CD14-positive monocyte (primary cell): ENCODE results near the gene CHMP4A. TPM values are rescaled to one million over a fixed set of nuclear protein-coding genes. Genes with fewer than 3 reads are reported as not detected.

Experiments
- DNase-seq, 3 donors: peaks; one replicate each; pipeline ENCODE4 v3.0.0-alpha.2; 2011 to 2022
- H2AFZ ChIP-seq: 2 replicates; pipeline ENCODE4 v1.6.0; 2012; ENCODE audit warnings: mild to moderate bottlenecking, low read depth, low read length, inconsistent platforms; ENCODE audit not compliant: insufficient read depth, poor library complexity, severe bottlenecking
- H3K27ac ChIP-seq, 2 donors: 1 replicate in 1 of 2; 2 replicates in 1 of 2; pipeline ENCODE4 v1.5.1; 2012 to 2013; ENCODE audit warnings: low read length in 2 of 2, control low read depth in 1 of 2, inconsistent platforms in 1 of 2, low read depth in 1 of 2, mild to moderate bottlenecking in 1 of 2
- H3K27me3 ChIP-seq, 2 donors: one replicate each; pipeline versions ENCODE4 v1.6.0 to v1.6.1; 2011 to 2013; ENCODE audit warnings: low read length in 2 of 2; ENCODE audit not compliant: control insufficient read depth in 2 of 2, insufficient read depth in 2 of 2
- H3K36me3 ChIP-seq, 2 donors: replicated peaks in 1 of 2; 1 replicate in 1 of 2; 2 replicates in 1 of 2; pipeline versions ENCODE4 v1.5.1 to v1.6.1; 2012 to 2013; ENCODE audit warnings: low read length in 2 of 2, control low read depth in 1 of 2, inconsistent platforms in 1 of 2, mild to moderate bottlenecking in 1 of 2; ENCODE audit not compliant: insufficient read depth in 2 of 2, control insufficient read depth in 1 of 2
- H3K4me1 ChIP-seq, 2 donors: 1 replicate in 1 of 2; 2 replicates in 1 of 2; pipeline versions ENCODE4 v1.5.1 to v1.6.1; 2012 to 2013; ENCODE audit warnings: low read length in 2 of 2, control low read depth in 1 of 2, inconsistent platforms in 1 of 2, mild to moderate bottlenecking in 1 of 2, moderate library complexity in 1 of 2; ENCODE audit not compliant: insufficient read depth in 2 of 2, control insufficient read depth in 1 of 2
- H3K4me2 ChIP-seq: replicated peaks from 2 replicates; pipeline ENCODE3; 2012; ENCODE audit warnings: low read length, moderate library complexity, mild to moderate bottlenecking; ENCODE audit not compliant: poor library complexity, severe bottlenecking; ENCODE audit errors: extremely low read depth
- H3K4me3 ChIP-seq, 3 experiments: fragments of 200-600 bp in 1 of 3; sonication (generic) in 1 of 3; replicated peaks in 1 of 3; 1 replicate in 2 of 3; 2 replicates in 1 of 3; pipeline ENCODE4 v1.5.1; 2011 to 2013; ENCODE audit warnings: low read length in 3 of 3, mild to moderate bottlenecking in 3 of 3, control low read depth in 2 of 3, low read depth in 2 of 3, inconsistent platforms in 1 of 3, moderate library complexity in 1 of 3
- H3K79me2 ChIP-seq: 2 replicates; pipeline ENCODE4 v1.6.0; 2012; ENCODE audit warnings: mild to moderate bottlenecking, control low read depth, inconsistent platforms, low read length, moderate library complexity; ENCODE audit not compliant: insufficient read depth
- H3K9ac ChIP-seq: 2 replicates; pipeline ENCODE4 v1.6.0; 2017; ENCODE audit warnings: low read length, mild to moderate bottlenecking; ENCODE audit not compliant: insufficient read depth, poor library complexity, severe bottlenecking
- H3K9me3 ChIP-seq, 2 donors: replicated peaks in 1 of 2; 1 replicate in 1 of 2; 2 replicates in 1 of 2; pipeline versions ENCODE4 v1.5.1 to v1.6.1; 2012 to 2013; ENCODE audit warnings: low read length in 2 of 2, control low read depth in 1 of 2; ENCODE audit not compliant: control insufficient read depth in 1 of 2, insufficient read depth in 1 of 2
- H4K20me1 ChIP-seq: 2 replicates; pipeline ENCODE4 v1.6.0; 2012; ENCODE audit warnings: mild to moderate bottlenecking, low read length, control low read depth, moderate library complexity; ENCODE audit not compliant: insufficient read depth
- H3K27ac Mint-ChIP-seq, 7 donors: one replicate each; pipeline ENCODE4 v1.8.0; 2020; ENCODE audit warnings: mild to moderate bottlenecking in 7 of 7, mixed read lengths in 7 of 7, moderate library complexity in 6 of 7, inconsistent platforms in 2 of 7
- H3K27me3 Mint-ChIP-seq, 3 donors: one replicate each; pipeline ENCODE4 v1.8.0; 2021 to 2022; ENCODE audit warnings: low read depth in 3 of 3, mild to moderate bottlenecking in 3 of 3, mixed read lengths in 3 of 3, moderate library complexity in 3 of 3, inconsistent platforms in 1 of 3
- H3K36me3 Mint-ChIP-seq, 2 donors: one replicate each; pipeline ENCODE4 v1.8.0; 2020; ENCODE audit warnings: mixed read lengths in 2 of 2, inconsistent platforms in 1 of 2, mild to moderate bottlenecking in 1 of 2
- H3K4me1 Mint-ChIP-seq: one replicate; pipeline ENCODE4 v1.8.0; 2020; ENCODE audit warnings: mild to moderate bottlenecking, mixed read lengths
- H3K4me3 Mint-ChIP-seq, 2 donors: one replicate each; pipeline ENCODE4 v1.8.0; 2020; ENCODE audit warnings: mild to moderate bottlenecking in 2 of 2, mixed read lengths in 2 of 2, moderate library complexity in 1 of 2
- H3K9me3 Mint-ChIP-seq, 7 donors: one replicate each; pipeline ENCODE4 v1.8.0; 2020 to 2022; ENCODE audit warnings: mixed read lengths in 7 of 7, mild to moderate bottlenecking in 6 of 7, moderate library complexity in 6 of 7, inconsistent platforms in 2 of 7
- WGBS: methylation state at CpG from one replicate; pipeline ENCODE4 v1.1.5; 2013; ENCODE audit warnings: missing lambda C conversion rate; ENCODE audit not compliant: insufficient coverage; 5-methylcytosine and 5-hydroxymethylcytosine counted together
- intact Hi-C, 2 donors: fragments of 100-400 bp; cut with micrococcal nuclease; formaldehyde crosslinking; loops; one replicate each; pipeline versions ENCODE4 v1.15.0 to v1.15.1; 2023
- polyA plus RNA-seq, 3 donors: library from polyadenylated mRNA; depleted of rRNA in 1 of 3; unstranded in 2 of 3; stranded (reverse) in 1 of 3; fragments of 300-500 nt in 2 of 3; fragments of >200 nt in 1 of 3; fragmentation: Illumina TruSeq in 2 of 3; gene quantifications; 1 replicate in 2 of 3; 2 replicates in 1 of 3; pipeline ENCODE4 v1.2.3, GENCODE V29; 2012 to 2021
- TF ChIP-seq, protein P1 (sequence below): fragments of 200-600 bp; IDR thresholded peaks from one replicate; pipeline ENCODE4 v1.8.0; 2022; ENCODE audit warnings: antibody characterized with exemption, mild to moderate bottlenecking

Gene CHMP4A
- polyA plus RNA-seq, 3 donors = 99.0 to 128 (median 102) TPM

GRCh38 chr14:24189059-24189375, 24.3 kb downstream of the CHMP4A start:
- H3K27ac ChIP-seq = peak overlapping the region in 1 of 2 donors; percentile 40
- peaks cover 0 to 3% (median 0%) of the 10 kb centered on the region in 3 donors for H3K27me3 Mint-ChIP-seq
- peaks cover 30% of the 10 kb centered on the region for H3K4me1 Mint-ChIP-seq
- WGBS = no CpG with 5 or more reads among the region's 3 CpGs
- H3K27ac Mint-ChIP-seq = peak overlapping the region in 6 of 7 donors; percentile 28 to 91 (median 80)
- peaks cover 21 to 57% of the 10 kb centered on the region in 2 donors for H3K36me3 ChIP-seq
- H2AFZ ChIP-seq = peak overlapping the region; percentile 79
- DNase-seq = no peak
- H3K9me3 Mint-ChIP-seq = no peaks in the 10 kb centered on the region
- peaks cover 49 to 60% of the 10 kb centered on the region in 2 donors for H3K36me3 Mint-ChIP-seq
- H3K9ac ChIP-seq = no peak overlapping the region
- peaks cover 18 to 23% of the 10 kb centered on the region in 2 donors for H3K4me1 ChIP-seq
- H3K4me3 Mint-ChIP-seq = peak overlapping the region; percentile 51 to 83
- TF ChIP-seq, protein P1, sequence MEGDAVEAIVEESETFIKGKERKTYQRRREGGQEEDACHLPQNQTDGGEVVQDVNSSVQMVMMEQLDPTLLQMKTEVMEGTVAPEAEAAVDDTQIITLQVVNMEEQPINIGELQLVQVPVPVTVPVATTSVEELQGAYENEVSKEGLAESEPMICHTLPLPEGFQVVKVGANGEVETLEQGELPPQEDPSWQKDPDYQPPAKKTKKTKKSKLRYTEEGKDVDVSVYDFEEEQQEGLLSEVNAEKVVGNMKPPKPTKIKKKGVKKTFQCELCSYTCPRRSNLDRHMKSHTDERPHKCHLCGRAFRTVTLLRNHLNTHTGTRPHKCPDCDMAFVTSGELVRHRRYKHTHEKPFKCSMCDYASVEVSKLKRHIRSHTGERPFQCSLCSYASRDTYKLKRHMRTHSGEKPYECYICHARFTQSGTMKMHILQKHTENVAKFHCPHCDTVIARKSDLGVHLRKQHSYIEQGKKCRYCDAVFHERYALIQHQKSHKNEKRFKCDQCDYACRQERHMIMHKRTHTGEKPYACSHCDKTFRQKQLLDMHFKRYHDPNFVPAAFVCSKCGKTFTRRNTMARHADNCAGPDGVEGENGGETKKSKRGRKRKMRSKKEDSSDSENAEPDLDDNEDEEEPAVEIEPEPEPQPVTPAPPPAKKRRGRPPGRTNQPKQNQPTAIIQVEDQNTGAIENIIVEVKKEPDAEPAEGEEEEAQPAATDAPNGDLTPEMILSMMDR = no peak
- peaks cover 20% of the 10 kb centered on the region for H3K79me2 ChIP-seq
- no peaks in the 10 kb centered on the region for H3K27me3 ChIP-seq
- intact Hi-C loops = no loop called here
- H3K9me3 ChIP-seq = no peaks in the 10 kb centered on the region
- no peaks in the 10 kb centered on the region for H4K20me1 ChIP-seq
- peak overlapping the region; percentile 97 for H3K4me2 ChIP-seq
- H3K4me3 ChIP-seq = peak overlapping the region in 1 of 3 experiments; percentile 79

DNA sequence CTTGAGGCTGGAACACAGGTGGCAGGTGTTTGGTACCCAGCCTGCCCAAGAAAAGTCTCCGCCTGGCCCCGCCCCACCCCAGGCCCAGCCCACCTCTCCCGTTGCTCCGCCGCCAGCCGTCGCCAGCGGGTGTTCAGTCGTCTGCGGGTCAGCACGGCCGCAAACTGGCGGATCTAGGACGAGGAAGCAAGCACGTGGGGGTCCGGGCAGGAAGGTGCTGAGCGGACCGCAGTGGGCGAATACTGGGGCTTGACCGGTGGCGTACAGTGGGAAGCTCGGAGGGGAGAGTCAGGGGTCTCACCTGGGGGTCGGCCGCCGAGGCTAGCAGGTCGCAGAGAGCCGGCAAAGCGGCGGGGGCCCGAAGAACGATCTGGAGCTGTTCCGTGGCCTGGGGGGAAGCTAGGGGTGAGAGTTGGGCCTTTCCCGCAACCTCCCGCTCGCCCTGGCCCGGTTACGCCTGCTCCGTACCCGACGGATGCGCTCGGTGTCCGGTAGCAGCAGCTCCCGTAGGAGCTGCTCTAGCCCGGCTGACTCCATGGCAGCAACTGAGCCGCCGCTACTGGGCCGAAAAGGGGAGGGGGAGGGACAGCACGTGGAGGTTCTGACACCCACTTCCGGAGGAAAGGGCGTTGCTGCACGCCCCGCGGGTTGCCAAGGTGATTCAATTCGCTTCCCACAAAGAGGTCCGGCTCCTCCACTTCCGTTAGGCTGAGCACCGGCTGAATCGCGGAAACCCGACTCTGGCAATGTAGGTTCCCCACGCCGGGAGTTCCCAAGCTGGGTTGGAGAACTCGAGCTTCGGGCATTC, 24.8 kb downstream of the CHMP4A start, which contains the start of gene IPO4:
TSS of gene IPO4 (minus strand) at position 566 of the 808 bp plus-strand sequence. CDS start at position 537, 29 bp downstream.
- peak within 1 kb of the TSS; percentile 60 for H3K9ac ChIP-seq
- H3K27me3 ChIP-seq = no peaks in the 10 kb centered on the region
- peak within 1 kb of the TSS; percentile 97 for H3K4me2 ChIP-seq
- peak within 1 kb of the TSS; percentile 34 to 79 (median 62) for H3K4me3 ChIP-seq
- Mint-ChIP-seq H3K36me3 (peaks cover 51 to 65% of the 10 kb centered on the region in 2 donors), H3K4me1 (peaks cover 27% of the 10 kb centered on the region), H3K4me3 (peak within 1 kb of the TSS; percentile 83 to 88), H3K9me3 (no peaks in the 10 kb centered on the region), H3K27ac (peak within 1 kb of the TSS; percentile 69 to 95 (median 88)), H3K27me3 (peaks cover 0 to 3% (median 1%) of the 10 kb centered on the region in 3 donors)
- TF ChIP-seq, protein P1 = no peak
- WGBS = under 1% methylated on average over 63 of the region's 65 CpGs
- H3K9me3 ChIP-seq = no peaks in the 10 kb centered on the region
- H4K20me1 ChIP-seq = no peaks in the 10 kb centered on the region
- intact Hi-C loops = no loop called here
- H3K4me1 ChIP-seq = peaks cover 18 to 21% of the 10 kb centered on the region in 2 donors
- H2AFZ ChIP-seq = peak within 1 kb of the TSS; percentile 79
- peaks cover 16% of the 10 kb centered on the region for H3K79me2 ChIP-seq
- H3K27ac ChIP-seq = peak within 1 kb of the TSS; percentile 40 to 55
- peaks cover 23 to 61% of the 10 kb centered on the region in 2 donors for H3K36me3 ChIP-seq
- peak; percentile 97 to 99 (median 98) for DNase-seq
